NCI-H146 treated with DMSO at 0.1 percent for 48 hours (cell line): ENCODE data around the gene RXRA.
"Not testable (repeated sequence)": the region's sequence is repeated elsewhere in the genome, so short reads cannot be mapped to it uniquely, and the experiment has no call there.

Experiments used
- DNase-seq: peaks from one replicate; lab custom pipeline; 2025; ENCODE audit not compliant: unreplicated experiment; lab: John Stamatoyannopoulos, UW

RXRA gene

DNA sequence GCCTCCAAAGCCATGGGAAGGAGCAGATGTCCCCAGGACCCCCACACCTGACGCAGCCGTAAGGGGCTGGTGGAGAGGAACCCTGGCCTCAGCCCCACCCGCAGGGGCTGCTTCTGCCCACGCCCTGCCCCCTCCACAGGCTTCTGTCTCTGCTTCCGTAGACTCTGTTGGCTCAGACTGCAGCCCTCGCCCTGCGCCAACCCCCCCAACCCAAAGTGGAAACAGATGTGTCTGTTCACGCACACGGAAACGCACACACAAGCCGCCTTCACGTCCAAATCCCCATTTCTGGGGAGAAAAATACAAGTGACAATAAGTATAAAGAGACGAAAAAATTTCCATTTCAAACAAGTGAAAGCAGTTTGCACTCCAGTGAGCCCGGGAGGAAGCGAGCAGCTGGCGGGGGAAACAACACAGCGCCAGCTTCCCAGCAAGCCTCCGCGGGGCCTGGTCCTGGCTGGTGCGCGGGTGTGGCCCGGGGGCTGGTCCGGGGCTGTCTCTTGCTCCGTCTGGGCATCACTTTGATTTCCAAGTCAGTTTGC lies 32.6 kb upstream of the RXRA start:
- DNase-seq: no peak

GRCh38 chr9:134294153-134295071 lies 31.8 kb upstream of the RXRA start:
- DNase-seq: no peak

DNA sequence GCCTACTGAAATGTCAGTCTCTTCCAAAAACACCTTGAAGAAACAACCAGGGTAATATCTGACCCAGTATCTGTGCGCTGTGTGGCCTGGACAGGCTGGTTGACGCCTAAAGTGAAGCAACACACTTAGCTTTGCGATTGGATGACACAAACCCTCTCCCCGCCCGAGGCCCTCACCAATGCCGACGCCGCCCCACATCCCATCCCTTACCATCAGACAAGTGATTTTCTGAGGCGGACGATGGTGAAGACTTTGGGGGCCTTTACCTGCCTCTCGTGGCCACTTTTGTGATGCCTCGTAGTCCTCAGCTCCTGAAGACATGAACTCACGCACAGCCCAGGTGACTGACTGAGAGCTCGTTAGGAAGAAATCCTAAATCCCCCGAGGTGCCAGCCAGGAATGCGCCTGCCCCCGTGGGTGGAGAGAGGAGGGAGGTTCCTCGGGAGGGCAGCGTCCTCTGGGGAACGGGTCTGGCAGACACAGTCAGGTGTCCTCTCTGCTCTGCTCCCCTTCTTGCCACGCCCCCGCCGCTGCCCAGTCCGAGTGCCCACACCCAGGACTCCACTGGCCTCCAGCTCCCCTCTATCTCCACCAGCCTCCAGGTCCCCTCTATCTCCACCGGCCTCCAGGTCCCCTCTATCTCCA lies 31.0 kb upstream of the RXRA start:
- DNase-seq: no peak

DNA sequence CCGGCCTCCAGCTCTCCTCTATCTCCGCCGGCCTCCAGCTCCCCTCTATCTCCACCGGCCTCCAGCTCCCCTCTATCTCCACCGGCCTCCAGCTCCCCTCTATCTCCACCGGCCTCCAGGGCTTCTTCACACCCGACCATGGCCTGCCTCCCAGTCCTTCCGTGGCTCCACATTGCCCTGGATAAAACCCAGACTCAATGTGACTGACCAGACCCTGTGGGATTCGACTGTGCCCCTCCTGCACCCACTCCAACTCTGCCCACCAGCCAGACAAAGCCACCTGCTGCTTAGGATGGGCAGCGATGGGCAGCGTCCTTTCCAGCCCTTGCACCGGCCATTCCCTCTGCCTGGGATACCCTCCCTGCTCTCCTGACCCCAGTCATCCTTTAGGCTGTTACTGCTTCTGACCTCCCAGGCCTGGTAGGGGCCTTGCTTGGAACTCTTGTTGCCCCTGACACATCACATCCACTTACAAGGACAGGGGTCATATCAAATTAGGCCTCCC lies 30.5 kb upstream of the RXRA start:
- DNase-seq: no peak

DNA sequence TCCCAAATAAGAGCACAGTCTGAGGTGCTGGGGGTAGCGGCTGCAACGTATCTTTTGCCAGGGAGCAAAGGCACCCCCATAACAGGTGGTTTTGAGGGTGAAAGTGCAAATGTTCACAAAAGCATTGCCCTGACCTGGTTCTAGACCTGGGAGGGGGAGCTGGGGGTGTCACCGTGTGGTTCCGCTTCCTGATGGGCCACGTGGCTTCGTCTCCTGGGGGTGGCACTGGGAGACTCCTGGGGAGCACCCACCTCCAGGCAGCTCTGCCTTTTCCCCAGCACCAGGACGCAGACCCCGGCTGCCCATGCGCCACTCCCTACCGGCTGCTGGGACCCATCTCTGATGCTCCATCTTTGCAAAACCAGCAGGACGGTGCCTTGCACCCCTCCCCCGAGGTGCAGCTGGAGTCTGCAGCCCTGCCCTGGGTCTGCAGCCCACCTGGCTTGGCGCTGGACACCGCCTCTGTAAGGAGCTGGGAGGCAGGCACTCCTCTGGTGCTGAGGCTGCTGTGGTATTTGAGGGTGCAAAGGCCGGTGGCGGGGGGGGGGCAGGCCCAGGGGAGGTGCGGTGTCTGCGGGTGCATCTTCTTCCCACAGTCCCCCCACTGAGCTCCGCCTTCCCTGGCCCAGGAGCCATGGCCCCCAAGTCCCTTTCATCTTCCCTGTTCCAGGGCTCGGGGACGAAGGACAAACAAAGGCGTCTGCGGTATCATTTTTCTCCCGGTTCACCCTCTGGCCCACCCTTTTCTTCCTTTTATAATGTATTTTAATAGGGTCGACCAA lies 29.8 kb upstream of the RXRA start:
- no peak for DNase-seq

DNA sequence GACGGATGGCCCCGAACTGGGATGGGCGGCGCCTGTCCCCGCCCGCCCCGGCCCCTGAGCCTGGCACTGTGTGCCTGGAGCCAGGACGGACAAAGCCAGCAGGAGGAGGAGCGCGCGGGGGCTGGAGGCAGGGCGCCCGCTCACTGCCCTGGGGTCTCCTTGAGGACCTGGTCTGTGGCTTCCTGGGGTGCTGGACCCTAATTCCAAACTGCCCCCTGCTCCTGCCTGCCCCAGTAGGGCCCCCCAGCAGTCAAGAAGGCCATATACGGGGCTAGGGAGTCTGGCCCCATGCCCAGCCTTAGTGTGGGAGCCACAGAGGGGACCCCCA lies 29.2 kb upstream of the RXRA start:
- DNase-seq: no peak

DNA sequence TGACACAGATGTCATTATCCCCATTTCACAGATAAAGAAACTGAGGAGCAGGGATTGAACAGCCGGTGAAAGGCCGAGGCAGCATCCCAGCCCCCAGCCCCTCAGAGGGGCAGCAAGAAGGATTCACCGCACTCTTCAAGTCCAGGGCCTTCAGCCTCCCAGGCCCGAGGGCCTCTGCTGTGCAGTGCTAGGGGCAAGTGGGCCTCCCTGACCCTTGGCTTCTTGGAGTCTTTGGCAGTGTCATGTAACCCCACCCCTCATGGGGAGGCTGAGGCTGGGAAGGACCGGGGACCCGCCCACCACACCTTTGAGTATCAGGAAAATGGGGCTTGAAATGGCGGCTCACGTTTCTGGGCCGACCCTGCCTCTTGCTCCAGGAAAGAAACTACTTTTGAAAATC lies 28.7 kb upstream of the RXRA start:
- DNase-seq: no peak

DNA sequence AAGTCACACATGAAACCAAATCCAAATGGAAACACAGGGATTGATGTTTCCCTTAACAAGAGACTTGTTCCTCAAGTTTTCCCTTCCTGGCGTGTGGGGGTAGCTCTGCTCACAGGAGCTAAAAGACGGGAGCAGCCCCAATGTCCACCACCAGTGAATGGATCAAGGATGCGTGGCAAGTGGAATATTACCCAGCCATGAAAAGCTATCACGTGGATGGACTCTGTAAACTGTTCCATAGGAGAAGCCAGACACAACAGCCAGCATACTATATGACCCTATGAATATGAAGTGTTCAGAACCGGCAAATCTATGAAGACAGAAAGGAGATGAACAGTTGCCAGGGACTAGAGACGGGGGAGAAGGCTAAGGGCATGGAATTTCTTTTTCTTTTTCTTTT lies 28.3 kb upstream of the RXRA start:
- DNase-seq: no peak

DNA sequence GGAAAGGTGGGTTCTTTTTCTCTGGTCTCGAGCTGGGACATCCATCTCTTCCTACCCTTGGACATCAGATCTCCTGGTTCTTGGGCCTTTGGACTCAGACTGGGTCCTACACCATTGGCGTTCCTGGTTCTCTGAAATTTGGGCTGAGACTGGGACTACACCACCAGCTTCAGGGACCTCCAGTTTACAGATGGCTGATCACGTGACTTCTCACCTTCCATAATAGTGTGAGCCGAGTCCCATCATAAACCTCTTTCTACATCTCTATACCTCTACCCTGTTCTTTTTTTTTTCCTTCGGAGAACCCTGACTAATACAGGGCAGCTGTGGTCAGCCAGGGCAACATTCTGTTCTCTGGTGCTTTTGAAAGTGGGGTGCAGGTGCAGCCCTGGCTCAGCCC lies 27.2 kb upstream of the RXRA start:
- DNase-seq: no peak

- no peak for DNase-seq
Measured at GRCh38 chr9:134299883-134300282, 26.4 kb upstream of the RXRA start.

- no peak for DNase-seq
Measured at GRCh38 chr9:134301387-134302129, 24.7 kb upstream of the RXRA start.

DNA sequence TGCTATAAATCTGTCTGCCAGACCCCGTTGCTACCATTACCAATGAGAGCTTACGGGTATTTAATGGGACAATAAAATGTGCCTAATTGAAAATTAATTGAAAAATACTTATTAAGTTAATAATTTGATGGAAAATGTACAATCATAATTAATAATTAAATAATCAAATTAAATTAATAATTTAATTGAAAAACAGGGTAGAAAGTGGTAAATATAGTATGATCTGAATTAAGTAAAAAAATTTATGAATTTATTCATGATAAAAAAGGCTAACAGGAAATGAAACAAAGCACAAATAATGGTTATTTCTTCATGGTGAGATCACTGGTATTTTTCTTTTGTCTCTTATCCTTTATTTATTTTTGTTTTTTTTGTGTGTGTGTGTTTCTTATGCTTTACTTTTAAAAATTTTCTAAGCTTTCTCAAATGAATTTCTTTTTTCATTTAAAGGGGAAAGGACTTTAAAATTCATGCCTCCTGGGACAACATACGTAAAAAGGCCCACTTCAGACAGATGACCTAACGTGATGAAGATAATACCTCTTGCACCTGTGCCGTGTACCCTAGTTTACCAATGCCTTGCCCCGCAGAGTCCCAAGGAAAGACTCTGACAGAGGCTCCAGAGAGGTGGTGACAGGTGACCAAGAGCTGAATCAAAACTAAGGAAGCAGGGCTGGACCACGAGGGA lies 24.0 kb upstream of the RXRA start:
- no peak for DNase-seq

- no peak for DNase-seq
Measured at GRCh38 chr9:134303601-134304000, 22.7 kb upstream of the RXRA start.

- DNase-seq: no peak
Measured at GRCh38 chr9:134304261-134304660, 22.0 kb upstream of the RXRA start.

- no peak for DNase-seq
Measured at GRCh38 chr9:134304690-134305089, 21.6 kb upstream of the RXRA start.

GRCh38 chr9:134305533-134305932 lies 20.7 kb upstream of the RXRA start:
- DNase-seq: no peak

DNA sequence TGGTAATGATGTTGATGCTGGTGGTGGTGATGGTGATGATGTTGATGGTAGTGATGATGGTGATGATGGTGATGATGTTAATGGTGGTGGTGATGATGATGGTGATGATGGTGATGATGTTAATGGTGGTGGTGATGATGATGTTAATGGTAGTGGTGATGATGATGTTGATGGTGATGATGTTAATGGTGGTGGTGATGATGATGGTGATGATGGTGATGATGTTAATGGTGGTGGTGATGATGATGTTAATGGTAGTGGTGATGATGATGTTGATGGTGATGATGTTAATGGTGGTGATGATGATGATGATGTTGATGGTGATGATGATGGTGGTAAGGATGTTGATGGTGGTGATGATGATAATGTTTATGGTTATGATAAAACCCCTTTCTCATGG lies 20.2 kb upstream of the RXRA start:
- not testable (repeated sequence) for DNase-seq

- no peak for DNase-seq
Measured at GRCh38 chr9:134306636-134307600, 19.3 kb upstream of the RXRA start.
